NOMO-1 (cell line): ENCODE data around the gene GLYR1.

Experiments used
- DNase-seq, 2 experiments: peaks; one replicate each; lab custom pipeline; 2025; ENCODE audit not compliant: unreplicated experiment in 2 of 2; lab: John Stamatoyannopoulos, UW

The GLYR1 gene

GRCh38 chr16:4880006-4880580, 33.0 kb upstream of the GLYR1 start:
- no peak for DNase-seq

GRCh38 chr16:4879049-4879448, 32.0 kb upstream of the GLYR1 start:
- DNase-seq, result no peak

- no peak for DNase-seq
These were observed 30.2 kb upstream of the GLYR1 start for GRCh38 chr16:4877380-4877685.

DNA sequence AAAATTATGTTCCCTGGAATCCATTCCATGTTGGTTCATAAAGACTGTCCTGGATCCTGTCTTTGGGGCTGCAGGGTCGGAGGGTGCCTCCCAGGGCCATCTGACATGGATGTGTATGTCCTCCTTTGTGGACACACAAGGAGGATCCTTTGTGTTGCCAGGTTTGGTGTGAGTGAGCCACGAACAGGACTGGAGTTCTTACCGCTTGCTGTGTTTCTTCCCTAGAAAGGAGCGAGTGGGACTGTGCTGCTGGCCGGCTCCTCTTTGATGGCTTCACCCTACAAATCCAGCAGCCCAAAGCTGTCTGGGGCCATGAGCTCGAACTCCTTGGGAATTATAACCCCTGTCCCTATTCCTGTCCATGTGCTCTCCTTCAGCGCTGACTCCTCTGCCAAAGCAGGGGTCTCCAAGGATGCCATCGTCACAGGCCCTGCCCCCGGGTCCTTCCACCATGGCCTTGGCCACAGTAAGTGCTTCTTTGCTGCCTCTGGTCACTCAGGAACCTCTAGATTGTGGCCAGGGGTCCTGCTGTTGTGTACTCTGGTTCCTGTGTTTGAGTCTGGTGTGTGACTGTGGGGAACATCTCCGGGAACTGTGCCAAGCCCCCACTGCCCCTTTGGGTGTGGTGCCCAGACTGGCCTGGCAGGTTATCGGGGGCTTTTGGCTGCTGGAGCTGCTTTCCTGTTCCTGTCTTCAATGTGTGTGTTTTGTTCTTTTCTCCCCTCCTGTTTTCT, 29.7 kb upstream of the GLYR1 start:
- DNase-seq, result no peak

DNA sequence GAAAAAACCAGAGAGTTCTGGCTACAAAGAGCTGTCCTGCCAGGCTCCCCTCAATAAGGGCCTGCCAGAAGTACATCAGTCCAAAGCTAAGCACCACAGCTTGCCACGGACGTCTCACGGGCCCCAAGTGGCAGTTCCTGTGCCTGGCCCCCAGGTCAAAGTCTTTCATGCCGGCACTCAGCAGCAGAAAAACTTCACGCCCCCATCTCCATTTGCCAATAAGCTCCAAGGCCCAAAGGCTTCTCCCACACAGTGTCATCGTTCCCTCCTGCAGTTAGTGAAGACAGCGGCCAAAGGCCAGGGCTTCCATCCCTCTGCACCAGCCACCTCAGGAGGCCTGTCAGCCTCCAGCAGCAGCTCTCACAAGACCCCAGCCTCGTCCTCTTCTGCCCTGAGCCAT, 27.6 kb upstream of the GLYR1 start:
- no peak for DNase-seq

DNA sequence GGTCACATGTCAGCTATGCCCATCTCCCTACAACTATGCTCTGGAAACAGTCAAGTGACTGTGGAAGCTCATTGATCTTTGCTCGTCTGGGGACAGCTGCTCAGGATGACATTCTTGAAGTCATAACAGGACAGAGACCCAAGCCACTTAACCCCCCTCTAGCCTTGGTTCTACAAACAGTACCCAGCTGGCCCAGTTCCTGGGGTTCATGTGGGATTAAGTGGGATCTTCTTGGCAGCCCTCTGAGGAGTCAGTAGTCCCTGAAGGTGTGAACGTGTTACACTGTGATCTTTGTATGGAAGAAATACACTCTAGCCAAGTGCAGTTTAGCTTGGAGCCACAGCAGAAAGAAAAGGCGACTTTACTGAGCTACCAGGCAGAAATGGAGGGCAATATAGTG, 26.0 kb upstream of the GLYR1 start:
- no peak for DNase-seq

- DNase-seq, result no peak
These were observed 24.0 kb upstream of the GLYR1 start for GRCh38 chr16:4871071-4871470.

GRCh38 chr16:4870138-4870671, 23.1 kb upstream of the GLYR1 start:
- no peak for DNase-seq

DNA sequence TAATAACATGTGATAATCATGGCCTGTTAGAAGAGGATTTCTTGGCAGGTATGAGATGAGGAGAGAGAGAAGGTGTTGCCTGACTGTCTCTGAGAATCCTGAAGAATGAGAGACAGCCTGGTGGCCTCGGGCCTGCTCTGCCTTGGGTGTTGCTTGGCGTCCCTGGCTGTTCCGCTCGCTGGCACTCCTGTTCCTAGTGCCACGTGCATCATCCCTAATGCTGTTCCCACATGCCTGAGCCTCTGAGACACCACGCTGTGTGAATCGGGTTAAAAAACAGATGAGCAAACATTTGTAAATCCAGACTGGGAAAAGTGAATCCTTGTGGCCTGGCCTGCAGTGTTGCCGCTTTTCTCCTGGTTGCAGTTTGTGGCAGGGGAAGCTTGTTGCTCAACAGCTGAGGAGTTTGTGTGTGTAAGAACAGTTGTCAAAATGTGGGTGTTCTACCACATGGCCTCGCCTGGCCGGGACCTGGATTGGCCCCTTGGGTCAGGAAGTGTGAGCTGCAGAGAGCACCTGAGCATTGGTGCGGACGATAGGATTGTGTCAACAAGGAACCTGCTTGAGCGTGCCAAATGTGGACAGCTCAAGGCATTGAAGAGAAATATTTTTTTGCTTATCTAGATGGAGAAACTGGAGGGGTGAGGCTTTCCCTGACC, 22.2 kb upstream of the GLYR1 start:
- no peak for DNase-seq

GRCh38 chr16:4868535-4868934, 21.4 kb upstream of the GLYR1 start:
- DNase-seq, result no peak

DNA sequence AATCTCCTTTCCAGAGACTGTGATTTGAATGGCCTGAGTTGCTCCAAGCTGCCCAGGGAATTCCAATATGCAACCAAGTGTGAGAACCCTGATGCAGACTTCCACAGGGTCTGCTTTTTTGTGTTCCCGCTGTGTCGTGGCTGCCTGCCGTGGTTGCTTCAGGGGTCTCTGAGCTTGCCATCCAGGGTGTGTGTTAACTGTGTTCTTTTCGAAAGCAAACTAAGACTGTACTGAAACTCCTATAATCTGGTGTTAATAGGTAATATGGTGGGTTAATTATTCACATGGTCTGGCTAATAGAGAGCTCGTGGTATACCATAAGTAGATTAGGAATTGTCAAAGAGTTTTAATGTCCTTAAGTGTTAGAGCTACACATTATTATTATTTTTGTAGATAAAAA, 20.9 kb upstream of the GLYR1 start:
- DNase-seq, result no peak

DNA sequence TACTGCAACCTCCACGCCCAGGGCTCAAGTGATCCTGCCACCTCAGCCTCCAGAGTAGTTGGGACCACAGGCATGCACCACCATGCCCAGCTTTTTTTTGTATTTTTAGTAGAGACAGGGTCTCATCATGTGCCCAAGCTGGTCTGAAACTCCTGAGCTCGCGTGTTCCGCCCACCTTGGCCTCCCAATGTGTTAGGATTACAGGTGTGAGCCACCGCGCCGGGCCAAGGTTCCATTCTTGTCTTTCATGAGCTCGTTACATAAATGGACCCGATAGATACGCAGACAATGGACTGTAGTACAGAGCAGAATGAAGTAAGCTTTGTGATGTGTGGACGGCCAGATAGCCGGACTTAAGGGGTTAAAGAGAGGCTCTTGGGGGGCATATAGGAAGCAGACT, 19.5 kb upstream of the GLYR1 start:
- no peak for DNase-seq

DNA sequence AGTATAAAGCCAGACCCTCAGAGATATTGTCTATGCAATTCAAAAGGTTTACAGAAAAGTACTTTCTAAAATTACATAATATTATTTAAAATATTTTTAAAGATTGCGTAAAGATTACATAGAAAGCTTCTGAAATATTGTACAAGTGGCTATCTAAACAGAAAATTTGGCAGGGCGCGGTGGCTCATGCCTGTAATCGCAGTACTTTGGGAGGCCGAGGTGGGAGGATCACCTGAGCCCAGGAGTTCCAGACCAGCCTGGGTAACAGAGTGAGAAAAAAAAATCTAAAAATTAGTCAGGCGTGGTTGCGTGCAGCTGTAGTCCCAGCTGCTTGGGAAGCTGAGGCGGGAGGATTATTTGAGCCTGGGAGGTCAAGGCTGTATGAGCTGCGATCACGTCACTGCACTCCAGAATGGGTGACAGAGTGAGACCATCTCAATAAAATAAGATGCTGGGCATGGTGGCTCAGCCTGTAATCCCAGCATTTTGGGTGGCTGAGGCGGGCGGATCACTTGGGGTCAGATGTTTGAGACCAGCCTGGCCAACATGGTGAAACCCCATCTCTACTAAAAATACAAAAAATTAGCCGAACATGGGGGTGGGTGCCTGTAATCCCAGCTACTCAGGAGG, 18.3 kb upstream of the GLYR1 start:
- no peak for DNase-seq

DNA sequence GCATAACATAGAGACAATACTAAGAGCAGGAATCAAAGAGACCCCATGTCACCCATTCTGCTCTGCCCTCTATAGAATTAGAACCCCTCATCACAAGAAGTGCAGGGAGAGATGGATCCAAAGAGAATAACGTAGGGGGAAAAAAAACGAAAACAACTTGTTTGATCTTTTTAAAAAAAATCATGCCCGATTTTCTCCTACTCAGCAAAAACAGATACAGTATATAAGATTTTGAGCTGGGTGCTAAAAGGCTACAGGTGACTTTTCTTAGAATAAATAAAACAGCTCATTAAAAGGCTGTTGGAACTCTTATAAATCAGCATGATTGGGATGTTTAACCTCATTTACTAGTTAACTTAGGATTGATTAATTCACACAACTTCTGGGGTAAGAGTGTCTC, 17.6 kb upstream of the GLYR1 start:
- DNase-seq, result no peak

GRCh38 chr16:4862639-4863038, 15.6 kb upstream of the GLYR1 start:
- peak in 1 of 2 experiments; percentile 2 for DNase-seq

DNA sequence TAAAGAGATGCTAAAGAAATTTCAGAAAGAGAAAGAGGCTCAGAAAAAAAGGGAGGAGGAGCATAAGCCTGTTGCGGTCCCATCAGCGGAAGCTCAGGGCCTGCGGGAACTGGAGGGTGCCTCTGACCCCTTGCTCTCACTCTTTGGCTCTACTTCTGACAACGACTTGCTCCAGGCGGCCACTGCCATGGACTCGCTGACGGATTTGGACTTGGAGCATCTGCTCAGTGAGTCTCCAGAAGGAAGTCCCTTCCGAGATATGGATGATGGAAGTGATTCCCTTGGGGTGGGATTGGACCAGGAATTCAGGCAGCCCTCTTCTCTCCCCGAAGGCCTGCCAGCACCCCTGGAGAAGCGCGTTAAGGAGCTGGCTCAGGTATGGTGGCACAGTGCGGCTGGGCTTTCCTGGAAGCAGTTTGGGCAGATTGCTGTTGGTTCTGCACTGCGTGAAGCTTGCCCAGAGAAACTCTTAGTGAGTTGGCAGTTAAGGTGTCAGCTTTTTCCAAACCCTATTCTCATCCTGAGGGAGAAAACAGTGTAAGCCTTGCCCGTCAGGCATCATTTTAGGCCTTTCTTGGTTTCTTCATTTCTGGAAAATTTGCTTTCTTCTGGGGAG, 13.7 kb upstream of the GLYR1 start:
- DNase-seq, result no peak

DNA sequence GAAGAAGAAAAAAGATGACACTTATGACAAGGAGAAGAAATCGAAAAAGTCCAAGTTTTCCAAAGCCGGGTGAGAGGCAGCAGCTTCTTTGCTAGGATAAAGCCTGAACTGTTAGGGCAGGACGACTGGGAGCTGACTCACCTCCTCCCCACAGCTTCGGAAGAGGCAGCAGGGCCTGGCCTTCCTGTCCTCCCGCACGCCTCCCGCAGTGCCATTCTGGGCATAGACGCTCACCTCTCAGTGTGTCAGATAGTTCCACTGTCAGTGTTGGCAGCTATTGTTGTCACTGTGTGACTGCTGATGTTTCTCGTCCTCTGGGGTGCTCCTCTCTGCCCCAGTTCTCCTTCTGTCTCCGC, 12.8 kb upstream of the GLYR1 start:
- DNase-seq, result no peak

- DNase-seq, result no peak
These were observed 12.3 kb upstream of the GLYR1 start for GRCh38 chr16:4859190-4859899.

GRCh38 chr16:4855804-4856203, 8.7 kb upstream of the GLYR1 start:
- no peak for DNase-seq

GRCh38 chr16:4855371-4855770, 8.3 kb upstream of the GLYR1 start:
- no peak for DNase-seq
